Fibroblast of lung (primary cell): Measurements from ENCODE around the gene ZNF300. TPM values are rescaled to one million over a fixed set of nuclear protein-coding genes. Genes with fewer than 3 reads are reported as not detected.

Experiments
- polyA plus RNA-seq, 2 donors: library from polyadenylated mRNA; depleted of rRNA in 1 of 2; stranded (reverse) in 1 of 2; unstranded in 1 of 2; fragments of >200 nt; gene quantifications; 2 replicates each; pipeline ENCODE4 v1.2.1, GENCODE V29; 2011 to 2012; ENCODE audit warnings: missing spikeins in 1 of 2
- total RNA-seq: library from RNA; depleted of rRNA; stranded (reverse); fragments of >200 nt; gene quantifications from 2 replicates; pipeline ENCODE4 v1.2.1, GENCODE V29; 2014

The ZNF300 gene
- total and polyA plus RNA-seq, 2 donors (not counting 1 experiment from before 2014, with no cell fraction given): 5.2 to 9.9 TPM

Other genes starting within 250 kb of the ZNF300 start
- gene MYOZ3, start 243.7 kb downstream of the ZNF300 start, total RNA-seq: 0.33 and 0.77 TPM in 2 replicates
- 0.14 and 0.26 TPM in 2 replicates for gene MYOZ3, start 243.7 kb downstream of the ZNF300 start, polyA plus RNA-seq
- 14.1 and 15.4 TPM in 2 replicates for gene RBM22, start 203.9 kb downstream of the ZNF300 start, total RNA-seq
- gene RBM22, start 203.9 kb downstream of the ZNF300 start, polyA plus RNA-seq: 36.7 and 51.5 TPM in 2 replicates
- 44.7 and 67.2 TPM in 2 replicates for gene DCTN4, start 146.0 kb downstream of the ZNF300 start, total RNA-seq
- gene DCTN4, start 146.0 kb downstream of the ZNF300 start, polyA plus RNA-seq: 60.0 and 60.8 TPM in 2 replicates
- gene SMIM3, start 126.2 kb downstream of the ZNF300 start, total RNA-seq: 34.9 and 59.9 TPM in 2 replicates
- gene SMIM3, start 126.2 kb downstream of the ZNF300 start, polyA plus RNA-seq: 69.9 and 78.7 TPM in 2 replicates
- 0.17 TPM in 1 of 2 replicates, not detected in the other for gene IRGM, start 58.5 kb downstream of the ZNF300 start, total RNA-seq
- 0.17 TPM in 1 of 2 replicates, not detected in the other for gene IRGM, start 58.5 kb downstream of the ZNF300 start, polyA plus RNA-seq
- 126 and 182 TPM in 2 replicates for gene GPX3, start 115.6 kb upstream of the ZNF300 start, total RNA-seq
- 217 and 267 TPM in 2 replicates for gene GPX3, start 115.6 kb upstream of the ZNF300 start, polyA plus RNA-seq
- gene TNIP1, start 176.1 kb upstream of the ZNF300 start, total RNA-seq: 54.7 and 59.1 TPM in 2 replicates
- 32.9 and 47.2 TPM in 2 replicates for gene TNIP1, start 176.1 kb upstream of the ZNF300 start, polyA plus RNA-seq